Vagina (tissue), 2 donors: ENCODE data around the gene B4GALNT1.
"Not testable (repeated sequence)": the region's sequence is repeated elsewhere in the genome, so short reads cannot be mapped to it uniquely, and the experiment has no call there.

Experiments
- POLR2A ChIP-seq, 2 donors: fragments of 450-650 bp; IDR thresholded peaks; one replicate each; pipeline ENCODE4 v1.6.1; 2017; ENCODE audit warnings: antibody characterized with exemption in 2 of 2, mild to moderate bottlenecking in 2 of 2, moderate library complexity in 2 of 2
- POLR2AphosphoS5 ChIP-seq, 2 donors: sonication (generic); formaldehyde crosslinking; IDR thresholded peaks; one replicate each; pipeline ENCODE4 v1.9.0; 2017; ENCODE audit warnings: antibody characterized with exemption in 2 of 2, mild to moderate bottlenecking in 2 of 2, low read depth in 1 of 2; ENCODE audit not compliant: insufficient read depth in 1 of 2
- TF ChIP-seq, protein P1 (sequence below), 3 experiments: fragments of 450-650 bp in 2 of 3; fragments of 200-600 bp in 1 of 3; sonication (generic) in 1 of 3; IDR thresholded peaks; one replicate each; pipeline ENCODE4 v1.5.1; 2017 to 2019; ENCODE audit warnings: antibody characterized with exemption in 3 of 3, mild to moderate bottlenecking in 2 of 3, moderate library complexity in 2 of 3

GRCh38 chr12:57671811-57672210, 38.8 kb upstream of the B4GALNT1 start:
- TF ChIP-seq POLR2AphosphoS5 (IDR thresholded peaks at IDR 0.05; ENCODE audit: insufficient read depth in 1 of 2, low read depth in 1 of 2); POLR2A (IDR thresholded peaks at IDR 0.05): not testable (repeated sequence)
- TF ChIP-seq, protein P1, sequence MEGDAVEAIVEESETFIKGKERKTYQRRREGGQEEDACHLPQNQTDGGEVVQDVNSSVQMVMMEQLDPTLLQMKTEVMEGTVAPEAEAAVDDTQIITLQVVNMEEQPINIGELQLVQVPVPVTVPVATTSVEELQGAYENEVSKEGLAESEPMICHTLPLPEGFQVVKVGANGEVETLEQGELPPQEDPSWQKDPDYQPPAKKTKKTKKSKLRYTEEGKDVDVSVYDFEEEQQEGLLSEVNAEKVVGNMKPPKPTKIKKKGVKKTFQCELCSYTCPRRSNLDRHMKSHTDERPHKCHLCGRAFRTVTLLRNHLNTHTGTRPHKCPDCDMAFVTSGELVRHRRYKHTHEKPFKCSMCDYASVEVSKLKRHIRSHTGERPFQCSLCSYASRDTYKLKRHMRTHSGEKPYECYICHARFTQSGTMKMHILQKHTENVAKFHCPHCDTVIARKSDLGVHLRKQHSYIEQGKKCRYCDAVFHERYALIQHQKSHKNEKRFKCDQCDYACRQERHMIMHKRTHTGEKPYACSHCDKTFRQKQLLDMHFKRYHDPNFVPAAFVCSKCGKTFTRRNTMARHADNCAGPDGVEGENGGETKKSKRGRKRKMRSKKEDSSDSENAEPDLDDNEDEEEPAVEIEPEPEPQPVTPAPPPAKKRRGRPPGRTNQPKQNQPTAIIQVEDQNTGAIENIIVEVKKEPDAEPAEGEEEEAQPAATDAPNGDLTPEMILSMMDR (IDR thresholded peaks at IDR 0.05) = not testable (repeated sequence)
